K562 (cell line): ENCODE data around the gene ARPC4. TPM values are rescaled to one million over a fixed set of nuclear protein-coding genes. Genes with fewer than 3 reads are reported as not detected.

Experiments
- ARID1B ChIP-seq: fragments of 450-650 bp; IDR thresholded peaks from 2 replicates; pipeline ENCODE4 v1.6.1; 2016; ENCODE audit warnings: antibody characterized with exemption, mild to moderate bottlenecking, inconsistent platforms
- ARID3B ChIP-seq: fragments of 250-450 bp; sonication (Bioruptor Pico); IDR thresholded peaks from 2 replicates; pipeline ENCODE4 v1.4.0; 2020; ENCODE audit warnings: borderline replicate concordance
- BCL6 ChIP-seq: fragments of 250-450 bp; sonication (Bioruptor Pico); IDR thresholded peaks from 2 replicates; pipeline ENCODE4 v1.4.0; 2020
- CBFA2T3 ChIP-seq: fragments of 450-650 bp; IDR thresholded peaks from 2 replicates; pipeline ENCODE4 v1.6.1; 2017
- CEBPZ ChIP-seq: fragments of 150-350 bp; IDR thresholded peaks from 2 replicates; pipeline ENCODE4 v1.6.1; 2014; ENCODE audit warnings: low read depth, mild to moderate bottlenecking, low read length, borderline replicate concordance
- CHAMP1 ChIP-seq: fragments of 450-650 bp; IDR thresholded peaks from 2 replicates; pipeline ENCODE4 v1.6.1; 2016; ENCODE audit warnings: mild to moderate bottlenecking
- CHD1 ChIP-seq: fragments of 200-600 bp; sonication (generic); IDR thresholded peaks from one replicate; pipeline ENCODE4 v1.6.1; 2012; ENCODE audit warnings: mild to moderate bottlenecking, moderate library complexity, low read length, inconsistent platforms
- E2F8 ChIP-seq: fragments of 450-650 bp; IDR thresholded peaks from 2 replicates; pipeline ENCODE4 v1.7.1; 2018; ENCODE audit warnings: mild to moderate bottlenecking, low read depth; ENCODE audit not compliant: partially characterized antibody
- ELK3 ChIP-seq: fragments of 450-650 bp; formaldehyde crosslinking; IDR thresholded peaks from 2 replicates; pipeline ENCODE4 v1.4.0; 2020; ENCODE audit warnings: mild to moderate bottlenecking
- FOXJ2 ChIP-seq: fragments of 200-800 bp; sonication (Bioruptor generic); IDR thresholded peaks from 2 replicates; pipeline ENCODE4 v1.6.1; 2016; ENCODE audit warnings: missing genetic modification characterization, missing compliant biosample characterization
- KHSRP ChIP-seq: fragments of 450-650 bp; IDR thresholded peaks from 2 replicates; pipeline ENCODE4 v1.6.1; 2017
- NCOA2 ChIP-seq, 2 experiments: fragments of 450-650 bp; IDR thresholded peaks; 2 replicates each; pipeline ENCODE4 v1.6.1; 2018; ENCODE audit warnings: mild to moderate bottlenecking in 2 of 2, moderate library complexity in 1 of 2; ENCODE audit not compliant: partially characterized antibody in 2 of 2
- NFIC ChIP-seq: fragments of 450-650 bp; IDR thresholded peaks from 2 replicates; pipeline ENCODE4 v1.6.1; 2017; ENCODE audit warnings: mild to moderate bottlenecking, inconsistent platforms
- PPARD ChIP-seq: fragments of 250-450 bp; sonication (Bioruptor Pico); IDR thresholded peaks from 2 replicates; pipeline ENCODE4 v1.8.0; 2022; ENCODE audit warnings: inconsistent platforms, mild to moderate bottlenecking, moderate library complexity
- SAFB ChIP-seq: fragments of 200-400 bp; formaldehyde crosslinking; IDR thresholded peaks from 2 replicates; pipeline ENCODE4 v1.6.1; 2017; ENCODE audit warnings: low read depth, low read length, borderline replicate concordance
- SAFB2 ChIP-seq: fragments of 200-400 bp; formaldehyde crosslinking; IDR thresholded peaks from 2 replicates; pipeline ENCODE4 v1.6.1; 2018; ENCODE audit warnings: borderline replicate concordance, low read length, low read depth, moderate library complexity; ENCODE audit not compliant: severe bottlenecking
- ZKSCAN1 ChIP-seq: fragments of 150-350 bp; IDR thresholded peaks from 2 replicates; pipeline ENCODE4 v1.6.1; 2016; ENCODE audit warnings: low read depth, low read length
- ZNF316 ChIP-seq: fragments of 450-650 bp; IDR thresholded peaks from 2 replicates; pipeline ENCODE4 v1.6.1; 2016
- polyA plus RNA-seq, 8 experiments: library from polyadenylated mRNA; depleted of rRNA in 4 of 8; stranded (reverse) in 5 of 8; unstranded in 3 of 8; fragments of >200 nt; fragmentation: Nextera tagmentation in 2 of 8; fragmentation: Illumina TruSeq in 1 of 8; extraction: Ambion mirVana in 2 of 8; extraction: Trizol in 1 of 8; gene quantifications; 2 replicates each; pipeline versions ENCODE4 v1.2.1 to v1.2.3, GENCODE V29; 2011 to 2014; ENCODE audit warnings: inconsistent platforms in 1 of 8, missing spikeins in 1 of 8
- total RNA-seq, 7 experiments: library from RNA; depleted of rRNA in 6 of 7; stranded (reverse); fragments of >200 nt in 6 of 7; fragmentation: Illumina TruSeq in 2 of 7; extraction: Trizol in 2 of 7; gene quantifications; 2 replicates each; pipeline versions ENCODE4 v1.2.1 to v1.2.3, GENCODE V29; 2011 to 2021; ENCODE audit warnings: low replicate concordance in 1 of 7

The ARPC4 gene
- total and polyA plus RNA-seq, 9 of the 15 experiments (the other 6 are each of a cell fraction or from before 2014, with no cell fraction given): 20.1 to 153 (median 119) TPM

DNA sequence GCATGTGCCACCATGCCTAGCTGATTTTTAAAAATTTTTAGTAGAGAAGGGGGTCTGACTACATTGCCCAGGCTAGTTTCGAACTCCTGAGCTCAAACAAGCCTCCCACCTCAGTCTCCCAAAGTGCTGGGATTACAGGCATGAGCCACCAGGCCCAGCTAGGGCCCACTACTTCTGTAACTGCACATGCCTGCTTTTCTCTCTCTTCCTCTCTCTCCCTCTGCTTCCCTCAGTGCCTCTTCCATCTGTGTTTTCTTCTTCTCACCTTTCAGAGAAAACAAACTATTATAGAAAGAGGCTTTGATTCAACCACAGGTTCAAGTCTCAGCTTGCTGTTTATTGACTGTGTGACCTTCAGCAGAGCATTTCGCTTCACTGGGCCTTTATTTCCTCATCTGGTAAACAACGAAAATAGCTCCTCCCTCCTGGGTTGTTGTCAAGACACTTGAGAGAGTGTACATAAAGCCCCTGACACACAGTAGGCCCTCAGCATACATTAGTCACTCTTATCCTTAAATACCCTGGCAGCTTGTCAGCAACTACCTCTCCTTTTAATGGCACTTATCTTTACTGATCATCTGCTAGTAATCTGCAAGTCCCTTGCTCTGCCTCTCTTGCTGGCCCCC is 10.8 kb upstream of the ARPC4 start (continued):
- TF ChIP-seq ARID1B (peak; percentile 34; the same call in 1 of the 2 replicates), CBFA2T3 (peak; percentile 49), SAFB2 (no peak), CEBPZ (no peak), FOXJ2 (tag) (peak; percentile 75; the same call in 1 of the 2 replicates), SAFB (no peak), ARID3B (CRISPR knock-in tag) (no peak), CHD1 (no peak), NCOA2 (IDR thresholded peaks at IDR 0.05; ENCODE audit: partially characterized antibody in 2 of 2) (no peak), PPARD (no peak), ZKSCAN1 (peak; percentile 96), E2F8 (no peak), CHAMP1 (no peak), ZNF316 (no peak), ELK3 (CRISPR knock-in tag) (no peak), BCL6 (CRISPR knock-in tag) (no peak), NFIC (no peak), KHSRP (no peak)
